Endometrium (tissue), 2 donors: ENCODE data around the gene LRRC8E.

ENCODE experiments used
- FAIRE-seq: peaks from 2 replicates; lab custom pipeline; 2012; peaks lifted over from hg19 to GRCh38; lab: Jason Lieb, UNC
- donor health status: control.
- donor health status: control.

The LRRC8E gene

GRCh38 chr19:7932276-7932929 lies 44.1 kb downstream of the LRRC8E start:
- FAIRE-seq = no peak

- no peak for FAIRE-seq
Observed at GRCh38 chr19:7932930-7933300, 44.6 kb downstream of the LRRC8E start.

GRCh38 chr19:7933411-7933810 lies 45.1 kb downstream of the LRRC8E start:
- no peak for FAIRE-seq

GRCh38 chr19:7933828-7934725 lies 45.8 kb downstream of the LRRC8E start:
- FAIRE-seq = no peak

- no peak for FAIRE-seq
Observed at GRCh38 chr19:7934766-7935165, 46.5 kb downstream of the LRRC8E start.

GRCh38 chr19:7940841-7941240 lies 52.5 kb downstream of the LRRC8E start:
- FAIRE-seq = no peak

- no peak for FAIRE-seq
Observed at GRCh38 chr19:7941895-7942596, 53.7 kb downstream of the LRRC8E start.

GRCh38 chr19:7942981-7943443 lies 54.7 kb downstream of the LRRC8E start:
- no peak for FAIRE-seq

GRCh38 chr19:7943444-7944176 lies 55.3 kb downstream of the LRRC8E start, which contains the start of gene TIMM44:
TIMM44 (minus strand) TSS chr19:7943666; CDS start chr19:7943651, 15 bp downstream.
- FAIRE-seq = peak; percentile 99

GRCh38 chr19:7944177-7944761 lies 56.0 kb downstream of the LRRC8E start:
- peak; percentile 63 for FAIRE-seq

GRCh38 chr19:7947939-7948338 lies 59.6 kb downstream of the LRRC8E start:
- FAIRE-seq = no peak
